Right atrium auricular region (tissue), 2 donors: ENCODE measurements around the gene PCDH9. TPM values are rescaled to one million over a fixed set of nuclear protein-coding genes. Genes with fewer than 3 reads are reported as not detected.
A peak's percentile ranks its signal among the peaks of the same experiment; 100 is the strongest.

ENCODE experiments used
- DNase-seq: peaks from one replicate; pipeline ENCODE4 v3.0.0-alpha.2; 2019; ENCODE audit warnings: low spot score
- H3K27ac ChIP-seq, 2 donors: fragments of 200-600 bp; sonication (generic); 1 replicate in 1 of 2; 2 replicates in 1 of 2; pipeline ENCODE4 v1.5.1; 2016 to 2019
- H3K27me3 ChIP-seq, 2 donors: fragments of 200-600 bp; sonication (generic); one replicate each; pipeline versions ENCODE4 v1.5.1 to v1.6.0; 2017 to 2019
- H3K36me3 ChIP-seq: fragments of 200-600 bp; sonication (generic); one replicate; pipeline ENCODE4 v1.5.1; 2016
- H3K4me1 ChIP-seq, 2 donors: fragments of 200-600 bp; sonication (generic); one replicate each; pipeline versions ENCODE4 v1.5.1 to v1.6.0; 2017 to 2019
- H3K4me3 ChIP-seq, 2 donors: fragments of 200-600 bp; sonication (generic); 1 replicate in 1 of 2; 2 replicates in 1 of 2; pipeline ENCODE4 v1.5.1; 2017 to 2019; ENCODE audit warnings: mild to moderate bottlenecking in 1 of 2, moderate library complexity in 1 of 2
- H3K9me3 ChIP-seq, 2 donors: fragments of 200-600 bp; sonication (generic); one replicate each; pipeline ENCODE4 v1.5.1; 2019
- total RNA-seq, 2 donors: library from RNA; depleted of rRNA; stranded (reverse); fragments of >200 nt; gene quantifications; one replicate each; pipeline ENCODE4 v1.1.0, GENCODE V29; 2016
- TF ChIP-seq, protein P1 (sequence below), 2 donors: fragments of 200-600 bp; sonication (generic); IDR thresholded peaks; one replicate each; pipeline ENCODE4 v1.5.1; 2019; ENCODE audit warnings: antibody characterized with exemption in 2 of 2

Gene PCDH9
- total RNA-seq, 2 donors from 2014 or later = 19.4 to 28.7 TPM

DNA sequence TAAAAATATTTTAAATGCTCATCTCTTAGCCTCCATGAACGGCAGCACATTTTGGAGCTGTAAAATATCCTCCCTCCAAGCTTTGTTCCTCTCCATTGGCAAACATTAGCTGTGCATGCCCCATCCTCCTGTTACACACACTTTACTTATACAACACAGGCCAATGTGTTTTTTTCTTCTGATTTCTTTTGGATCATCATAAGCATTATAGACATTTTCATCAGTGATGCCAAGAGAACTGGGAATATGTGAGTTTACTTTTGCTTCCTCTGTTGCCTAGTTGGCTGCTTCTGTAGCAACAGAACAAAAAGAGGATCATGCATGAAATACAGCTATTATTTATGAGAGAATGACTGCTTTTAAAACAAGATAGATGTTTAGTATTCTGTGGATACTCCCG, 142.6 kb downstream of the PCDH9 start:
- DNase-seq = no peak
- TF ChIP-seq, protein P1, sequence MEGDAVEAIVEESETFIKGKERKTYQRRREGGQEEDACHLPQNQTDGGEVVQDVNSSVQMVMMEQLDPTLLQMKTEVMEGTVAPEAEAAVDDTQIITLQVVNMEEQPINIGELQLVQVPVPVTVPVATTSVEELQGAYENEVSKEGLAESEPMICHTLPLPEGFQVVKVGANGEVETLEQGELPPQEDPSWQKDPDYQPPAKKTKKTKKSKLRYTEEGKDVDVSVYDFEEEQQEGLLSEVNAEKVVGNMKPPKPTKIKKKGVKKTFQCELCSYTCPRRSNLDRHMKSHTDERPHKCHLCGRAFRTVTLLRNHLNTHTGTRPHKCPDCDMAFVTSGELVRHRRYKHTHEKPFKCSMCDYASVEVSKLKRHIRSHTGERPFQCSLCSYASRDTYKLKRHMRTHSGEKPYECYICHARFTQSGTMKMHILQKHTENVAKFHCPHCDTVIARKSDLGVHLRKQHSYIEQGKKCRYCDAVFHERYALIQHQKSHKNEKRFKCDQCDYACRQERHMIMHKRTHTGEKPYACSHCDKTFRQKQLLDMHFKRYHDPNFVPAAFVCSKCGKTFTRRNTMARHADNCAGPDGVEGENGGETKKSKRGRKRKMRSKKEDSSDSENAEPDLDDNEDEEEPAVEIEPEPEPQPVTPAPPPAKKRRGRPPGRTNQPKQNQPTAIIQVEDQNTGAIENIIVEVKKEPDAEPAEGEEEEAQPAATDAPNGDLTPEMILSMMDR (IDR thresholded peaks at IDR 0.05) = no peak
- no peak overlapping the region for H3K4me3 ChIP-seq
- no peaks in the 10 kb centered on the region for H3K27me3 ChIP-seq
- H3K4me1 ChIP-seq = peaks cover 0 to 28% of the 10 kb centered on the region in 2 donors
- peak overlapping the region in 1 of 2 donors; percentile 40 for H3K27ac ChIP-seq
- no peaks in the 10 kb centered on the region for H3K9me3 ChIP-seq
- H3K36me3 ChIP-seq = no peaks in the 10 kb centered on the region

DNA sequence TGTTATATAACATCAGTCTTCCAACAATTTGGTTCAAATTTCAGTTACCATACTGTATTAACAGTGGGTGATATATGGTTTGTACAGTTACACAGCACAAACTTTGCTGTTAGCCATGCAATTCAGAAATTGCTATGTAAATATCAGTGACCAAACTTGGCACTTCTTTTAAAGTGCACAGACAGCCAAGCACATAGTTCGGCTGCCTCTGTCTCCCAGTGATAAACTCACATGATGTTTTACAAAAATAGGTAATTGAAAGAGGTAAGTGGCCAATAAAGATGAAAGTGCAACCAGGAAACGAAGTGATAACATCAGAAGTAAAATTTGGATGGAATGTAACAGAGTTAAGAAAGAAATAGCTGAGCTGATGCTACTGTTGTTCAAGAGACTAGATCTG, 143.9 kb downstream of the PCDH9 start:
- Histone ChIP-seq H3K4me3 (no peak overlapping the region), H3K36me3 (no peaks in the 10 kb centered on the region), H3K4me1 (peaks cover 0 to 26% of the 10 kb centered on the region in 2 donors), H3K9me3 (no peaks in the 10 kb centered on the region), H3K27me3 (no peaks in the 10 kb centered on the region), H3K27ac (peak overlapping the region in 1 of 2 donors; percentile 27)
- TF ChIP-seq, protein P1 (IDR thresholded peaks at IDR 0.05) = no peak
- DNase-seq = no peak

DNA sequence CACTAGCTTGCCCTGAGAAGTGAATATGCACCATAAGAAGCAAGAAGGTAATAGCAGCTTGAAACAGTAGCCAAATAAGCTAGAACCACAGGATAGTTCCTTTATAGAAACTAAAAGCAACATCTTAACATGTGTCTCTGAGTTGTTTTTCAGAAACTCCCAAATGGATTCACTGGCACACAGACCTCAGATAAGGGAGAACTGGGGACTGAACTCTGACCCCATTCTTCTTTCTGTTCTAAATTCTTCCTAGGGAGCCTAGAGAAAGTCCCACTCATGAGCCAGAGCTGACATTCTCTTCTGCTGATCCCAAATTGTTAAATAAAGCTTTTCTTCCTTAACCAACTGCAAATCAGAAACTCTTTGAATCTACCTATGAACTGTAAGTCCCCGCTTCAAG, 146.1 kb downstream of the PCDH9 start:
- TF ChIP-seq, protein P1 (IDR thresholded peaks at IDR 0.05) = no peak
- peaks cover 0 to 18% of the 10 kb centered on the region in 2 donors for H3K4me1 ChIP-seq
- H3K4me3 ChIP-seq = no peak overlapping the region
- H3K9me3 ChIP-seq = no peaks in the 10 kb centered on the region
- peak overlapping the region in 1 of 2 donors; percentile 54 for H3K27ac ChIP-seq
- H3K27me3 ChIP-seq = no peaks in the 10 kb centered on the region
- no peaks in the 10 kb centered on the region for H3K36me3 ChIP-seq
- DNase-seq = no peak

DNA sequence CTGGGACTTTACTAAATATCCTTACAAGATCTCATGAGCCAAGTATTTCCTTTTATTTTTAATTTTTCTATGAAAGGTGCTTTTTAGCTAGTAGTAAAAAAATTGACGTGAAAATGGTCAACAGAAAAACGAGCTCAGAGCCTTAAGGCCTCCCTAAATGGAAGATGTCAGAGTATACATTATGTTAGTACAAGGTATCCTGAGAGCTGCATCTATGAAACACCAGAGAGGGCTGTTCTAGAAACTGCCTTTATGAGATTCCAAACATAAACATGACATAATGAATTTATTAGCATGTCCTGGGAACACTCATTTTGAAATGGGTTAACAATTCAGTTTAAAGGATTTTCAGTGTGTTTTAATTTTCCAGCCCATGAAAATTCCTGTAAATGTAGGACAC, 146.6 kb downstream of the PCDH9 start:
- H3K27me3 ChIP-seq = no peaks in the 10 kb centered on the region
- H3K9me3 ChIP-seq = no peaks in the 10 kb centered on the region
- H3K4me1 ChIP-seq = peaks cover 0 to 18% of the 10 kb centered on the region in 2 donors
- H3K27ac ChIP-seq = peak overlapping the region in 1 of 2 donors; percentile 54
- DNase-seq = no peak
- no peak overlapping the region for H3K4me3 ChIP-seq
- TF ChIP-seq, protein P1 (IDR thresholded peaks at IDR 0.05) = no peak
- no peaks in the 10 kb centered on the region for H3K36me3 ChIP-seq

DNA sequence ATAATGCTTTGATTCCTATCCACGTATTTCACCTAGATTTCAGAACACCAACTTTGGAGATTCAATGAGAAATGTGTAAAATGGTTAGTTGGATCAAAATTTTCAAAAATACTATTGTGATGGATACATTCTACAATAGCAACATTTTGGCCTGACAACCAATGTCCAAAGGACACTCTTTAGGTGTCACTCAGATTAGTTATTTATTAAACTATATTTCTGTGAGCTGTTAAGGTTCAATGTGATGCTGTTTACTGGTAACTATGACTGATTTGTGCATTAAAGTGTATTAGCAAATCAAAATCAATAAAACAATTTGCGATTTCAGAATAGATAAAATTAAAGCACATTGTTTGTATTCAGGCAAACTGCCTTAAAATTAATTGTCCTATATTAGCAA, 149.8 kb downstream of the PCDH9 start:
- Histone ChIP-seq H3K4me3 (no peak overlapping the region), H3K27me3 (no peaks in the 10 kb centered on the region), H3K9me3 (no peaks in the 10 kb centered on the region), H3K4me1 (peaks cover 0 to 9% of the 10 kb centered on the region in 2 donors), H3K36me3 (no peaks in the 10 kb centered on the region), H3K27ac (no peak overlapping the region)
- TF ChIP-seq, protein P1 (IDR thresholded peaks at IDR 0.05) = no peak
- DNase-seq = no peak

DNA sequence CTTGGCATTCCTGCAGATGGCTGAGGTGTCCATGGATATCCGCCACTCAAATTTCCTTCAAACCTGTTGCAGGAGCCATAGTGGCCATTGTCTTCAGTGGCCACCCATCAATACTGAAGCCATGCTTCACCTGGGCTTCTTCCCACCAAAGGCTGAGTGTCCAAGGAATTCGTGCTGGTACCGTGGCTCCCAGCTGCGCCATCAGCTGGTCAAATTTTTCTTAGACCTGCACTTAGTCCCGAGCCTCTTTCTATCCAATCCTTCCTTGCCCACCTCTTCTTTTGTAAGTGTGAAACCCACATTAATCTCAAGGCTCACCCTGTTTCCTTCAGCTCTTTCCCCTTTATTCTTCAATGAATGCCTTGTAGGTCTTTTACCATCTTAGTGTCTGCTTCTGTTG, 152.1 kb downstream of the PCDH9 start:
- no peaks in the 10 kb centered on the region for H3K9me3 ChIP-seq
- H3K4me3 ChIP-seq = no peak overlapping the region
- no peak overlapping the region for H3K27ac ChIP-seq
- TF ChIP-seq, protein P1 (IDR thresholded peaks at IDR 0.05) = no peak
- no peaks in the 10 kb centered on the region for H3K27me3 ChIP-seq
- DNase-seq = no peak
- H3K4me1 ChIP-seq = no peaks in the 10 kb centered on the region
- no peaks in the 10 kb centered on the region for H3K36me3 ChIP-seq
